ENCODE measurements around the gene BMI1.

DNA sequence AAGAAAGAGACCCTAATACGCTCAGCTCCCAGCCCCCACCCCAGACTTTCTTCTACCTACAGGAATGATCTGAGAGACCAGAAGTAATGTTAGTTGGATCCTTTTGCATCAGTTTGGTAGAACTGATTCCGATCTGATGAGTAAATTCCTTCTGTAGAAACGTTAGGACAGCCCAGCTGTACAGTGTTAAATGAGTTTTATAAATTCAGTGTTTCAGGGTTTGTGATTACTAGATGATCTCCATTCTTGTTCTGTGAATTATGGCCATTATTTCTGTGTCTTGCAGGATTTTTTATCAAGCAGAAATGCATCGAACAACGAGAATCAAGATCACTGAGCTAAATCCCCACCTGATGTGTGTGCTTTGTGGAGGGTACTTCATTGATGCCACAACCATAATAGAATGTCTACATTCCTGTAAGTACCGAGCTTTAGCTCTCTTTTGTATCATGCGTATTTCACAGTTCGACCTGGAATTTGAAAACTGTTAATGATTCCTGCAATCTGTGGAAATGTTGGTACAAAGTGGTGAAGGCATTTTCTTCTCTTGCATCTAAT is 5.3 kb downstream of the BMI1 start:
- TF ChIP-seq, protein P1, sequence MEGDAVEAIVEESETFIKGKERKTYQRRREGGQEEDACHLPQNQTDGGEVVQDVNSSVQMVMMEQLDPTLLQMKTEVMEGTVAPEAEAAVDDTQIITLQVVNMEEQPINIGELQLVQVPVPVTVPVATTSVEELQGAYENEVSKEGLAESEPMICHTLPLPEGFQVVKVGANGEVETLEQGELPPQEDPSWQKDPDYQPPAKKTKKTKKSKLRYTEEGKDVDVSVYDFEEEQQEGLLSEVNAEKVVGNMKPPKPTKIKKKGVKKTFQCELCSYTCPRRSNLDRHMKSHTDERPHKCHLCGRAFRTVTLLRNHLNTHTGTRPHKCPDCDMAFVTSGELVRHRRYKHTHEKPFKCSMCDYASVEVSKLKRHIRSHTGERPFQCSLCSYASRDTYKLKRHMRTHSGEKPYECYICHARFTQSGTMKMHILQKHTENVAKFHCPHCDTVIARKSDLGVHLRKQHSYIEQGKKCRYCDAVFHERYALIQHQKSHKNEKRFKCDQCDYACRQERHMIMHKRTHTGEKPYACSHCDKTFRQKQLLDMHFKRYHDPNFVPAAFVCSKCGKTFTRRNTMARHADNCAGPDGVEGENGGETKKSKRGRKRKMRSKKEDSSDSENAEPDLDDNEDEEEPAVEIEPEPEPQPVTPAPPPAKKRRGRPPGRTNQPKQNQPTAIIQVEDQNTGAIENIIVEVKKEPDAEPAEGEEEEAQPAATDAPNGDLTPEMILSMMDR (IDR thresholded peaks at IDR 0.05), result no peak
- TF ChIP-seq ZFX (IDR thresholded peaks at IDR 0.05; ENCODE audit: borderline replicate concordance), result no peak
